Endothelial cell (in vitro differentiated cells): ENCODE measurements around the gene A3GALT2. TPM values are rescaled to one million over a fixed set of nuclear protein-coding genes. Genes with fewer than 3 reads are reported as not detected.

Experiments
- DNase-seq: peaks from one replicate; pipeline ENCODE4 v3.0.0; 2021; ENCODE audit warnings: low spot score
- H3K27ac Mint-ChIP-seq: one replicate; pipeline ENCODE4 v1.8.0; 2021; ENCODE audit warnings: mixed read lengths, inconsistent platforms; ENCODE audit not compliant: unreplicated experiment
- H3K27me3 Mint-ChIP-seq: one replicate; pipeline ENCODE4 v1.8.0; 2021; ENCODE audit warnings: mild to moderate bottlenecking, moderate library complexity, mixed read lengths, inconsistent platforms; ENCODE audit not compliant: unreplicated experiment
- H3K36me3 Mint-ChIP-seq: one replicate; pipeline ENCODE4 v1.8.0; 2021; ENCODE audit warnings: mild to moderate bottlenecking, low read depth, mixed read lengths, inconsistent platforms; ENCODE audit not compliant: unreplicated experiment
- H3K4me1 Mint-ChIP-seq: one replicate; pipeline ENCODE4 v1.8.0; 2021; ENCODE audit warnings: mild to moderate bottlenecking, mixed read lengths, inconsistent platforms; ENCODE audit not compliant: unreplicated experiment
- H3K4me3 Mint-ChIP-seq: one replicate; pipeline ENCODE4 v1.8.0; 2021; ENCODE audit warnings: mild to moderate bottlenecking, mixed read lengths, inconsistent platforms; ENCODE audit not compliant: unreplicated experiment
- H3K9me3 Mint-ChIP-seq: one replicate; pipeline ENCODE4 v1.8.0; 2021; ENCODE audit warnings: mixed read lengths, inconsistent platforms; ENCODE audit not compliant: unreplicated experiment
- CTCF ChIP-seq: fragments of 200-600 bp; sonication (generic); IDR thresholded peaks from one replicate; pipeline ENCODE4 v1.5.0; 2021; ENCODE audit warnings: antibody characterized with exemption; ENCODE audit not compliant: unreplicated experiment
- total RNA-seq: library from RNA; stranded (reverse); fragmentation: NEBNext Ultra II Directional; extraction: Animal tissue kit (Norgen Biotek cat#: 25700); gene quantifications from one replicate; pipeline ENCODE4 v1.2.1, GENCODE V29; 2021; ENCODE audit not compliant: unreplicated experiment

A3GALT2 gene
- total RNA-seq, 1 donor from 2014 or later: not detected

GRCh38 chr1:33358114-33358794, 37.4 kb upstream of the A3GALT2 start:
- Mint-ChIP-seq H3K9me3 (no peaks in the 10 kb centered on the region), H3K36me3 (peaks cover 33% of the 10 kb centered on the region), H3K4me3 (no peak overlapping the region), H3K27ac (no peak overlapping the region), H3K27me3 (peaks cover 5% of the 10 kb centered on the region), H3K4me1 (peaks cover 68% of the 10 kb centered on the region)
- no peak for DNase-seq
- TF ChIP-seq CTCF: no peak

- TF ChIP-seq CTCF: no peak
- H3K27me3 Mint-ChIP-seq: peaks cover 5% of the 10 kb centered on the region
- DNase-seq: no peak
- H3K4me3 Mint-ChIP-seq: no peak overlapping the region
- H3K36me3 Mint-ChIP-seq: peaks cover 42% of the 10 kb centered on the region
- no peak overlapping the region for H3K27ac Mint-ChIP-seq
- H3K4me1 Mint-ChIP-seq: peaks cover 56% of the 10 kb centered on the region
- no peaks in the 10 kb centered on the region for H3K9me3 Mint-ChIP-seq
Measured at GRCh38 chr1:33357099-33357498, 36.2 kb upstream of the A3GALT2 start.

- DNase-seq: no peak
- H3K27me3 Mint-ChIP-seq: peaks cover 17% of the 10 kb centered on the region
- H3K9me3 Mint-ChIP-seq: no peaks in the 10 kb centered on the region
- H3K4me1 Mint-ChIP-seq: peaks cover 52% of the 10 kb centered on the region
- no peak for TF ChIP-seq CTCF
- no peak overlapping the region for H3K27ac Mint-ChIP-seq
- H3K36me3 Mint-ChIP-seq: peaks cover 51% of the 10 kb centered on the region
- H3K4me3 Mint-ChIP-seq: peak overlapping the region; percentile 24
Measured at GRCh38 chr1:33354707-33355316, 33.9 kb upstream of the A3GALT2 start.

- Mint-ChIP-seq H3K9me3 (no peaks in the 10 kb centered on the region), H3K4me1 (peaks cover 45% of the 10 kb centered on the region), H3K27ac (no peak overlapping the region), H3K27me3 (peaks cover 23% of the 10 kb centered on the region), H3K36me3 (peaks cover 52% of the 10 kb centered on the region), H3K4me3 (no peak overlapping the region)
- DNase-seq: no peak
- no peak for TF ChIP-seq CTCF
Measured at GRCh38 chr1:33353531-33353930, 32.6 kb upstream of the A3GALT2 start.

- peaks cover 33% of the 10 kb centered on the region for H3K27me3 Mint-ChIP-seq
- no peak for TF ChIP-seq CTCF
- DNase-seq: no peak
- H3K9me3 Mint-ChIP-seq: no peaks in the 10 kb centered on the region
- H3K27ac Mint-ChIP-seq: peak overlapping the region; percentile 7
- H3K36me3 Mint-ChIP-seq: peaks cover 52% of the 10 kb centered on the region
- peak overlapping the region; percentile 32 for H3K4me3 Mint-ChIP-seq
- H3K4me1 Mint-ChIP-seq: peaks cover 48% of the 10 kb centered on the region
Measured at GRCh38 chr1:33351281-33351660, 30.4 kb upstream of the A3GALT2 start.
